ENCODE data around the gene GRM5. TPM values are rescaled to one million over a fixed set of nuclear protein-coding genes. Genes with fewer than 3 reads are reported as not detected.
"Not testable (repeated sequence)": the region's sequence is repeated elsewhere in the genome, so short reads cannot be mapped to it uniquely, and the experiment has no call there.

The GRM5 gene
- total and polyA plus RNA-seq, 4 donors: not detected

- Histone ChIP-seq H3K4me1 (ENCODE audit: control insufficient read depth in 4 of 4, insufficient read depth in 4 of 4, low read length in 3 of 4) (no peaks in the 10 kb centered on the region), H3K4me3 (ENCODE audit: low read depth in 1 of 3, low read length in 3 of 3) (no peak overlapping the region)
- no peak for DNase-seq (ENCODE audit: low spot score)
Observed at GRCh38 chr11:89016214-89016613, 49.6 kb downstream of the GRM5 start.

GRCh38 chr11:89015614-89016013, 50.2 kb downstream of the GRM5 start:
- Histone ChIP-seq H3K4me1 (ENCODE audit: control insufficient read depth in 4 of 4, insufficient read depth in 4 of 4, low read length in 3 of 4) (no peaks in the 10 kb centered on the region), H3K36me3 (ENCODE audit: control insufficient read depth in 4 of 4, insufficient read depth in 3 of 4, low read depth in 1 of 4, low read length in 3 of 4) (no peaks in the 10 kb centered on the region), H3K27ac (ENCODE audit: low read depth in 1 of 2, low read length in 2 of 2) (no peak overlapping the region), H3K9me3 (ENCODE audit: control insufficient read depth in 4 of 4, low read length in 3 of 4) (no peaks in the 10 kb centered on the region), H3K4me3 (ENCODE audit: low read depth in 1 of 3, low read length in 3 of 3) (no peak overlapping the region), H3K27me3 (ENCODE audit: control insufficient read depth in 4 of 4, insufficient read depth in 4 of 4, low read length in 3 of 4) (no peaks in the 10 kb centered on the region), H3K9ac (ENCODE audit: low read depth in 1 of 2, low read length in 2 of 2) (no peak overlapping the region)
- no peak for DNase-seq (ENCODE audit: low spot score)
- 6% methylated on average over 1 of the region's 1 CpG for WGBS
- no peak for TF ChIP-seq ATF3 (IDR thresholded peaks at IDR 0.05)
- TF ChIP-seq EGR1 (IDR thresholded peaks at IDR 0.05; ENCODE audit: low read depth in 2 of 2): no peak
- no peak for TF ChIP-seq REST (IDR thresholded peaks at IDR 0.05)
- TF ChIP-seq JUND (IDR thresholded peaks at IDR 0.05): no peak
- TF ChIP-seq HNF4A (conservative IDR thresholded peaks at IDR 0.05): no peak

More at GRCh38 chr11:89016214-89016613, 49.6 kb downstream of the GRM5 start:
- no peak for TF ChIP-seq ZBTB33 (IDR thresholded peaks at IDR 0.05)
- TF ChIP-seq RAD21 (IDR thresholded peaks at IDR 0.05): no peak
- TF ChIP-seq ATF3 (IDR thresholded peaks at IDR 0.05): no peak
- no peak for TF ChIP-seq MAX (IDR thresholded peaks at IDR 0.05)
- no peak for TF ChIP-seq REST (IDR thresholded peaks at IDR 0.05)
- TF ChIP-seq FOXA1 (IDR thresholded peaks at IDR 0.05): no peak
- TF ChIP-seq EGR1 (IDR thresholded peaks at IDR 0.05; ENCODE audit: low read depth in 2 of 2): no peak
- no peak overlapping the region for H3K27ac ChIP-seq (ENCODE audit: low read depth in 1 of 2, low read length in 2 of 2)
- H3K9me3 ChIP-seq (ENCODE audit: control insufficient read depth in 4 of 4, low read length in 3 of 4): no peaks in the 10 kb centered on the region
- no peak overlapping the region for H3K9ac ChIP-seq (ENCODE audit: low read depth in 1 of 2, low read length in 2 of 2)
- H3K36me3 ChIP-seq (ENCODE audit: control insufficient read depth in 4 of 4, insufficient read depth in 3 of 4, low read depth in 1 of 4, low read length in 3 of 4): no peaks in the 10 kb centered on the region
- H3K27me3 ChIP-seq (ENCODE audit: control insufficient read depth in 4 of 4, insufficient read depth in 4 of 4, low read length in 3 of 4): no peaks in the 10 kb centered on the region

GRCh38 chr11:89000852-89001251, 64.9 kb downstream of the GRM5 start:
- H3K27me3 ChIP-seq (ENCODE audit: control insufficient read depth in 4 of 4, insufficient read depth in 4 of 4, low read length in 3 of 4); H3K4me1 ChIP-seq (ENCODE audit: control insufficient read depth in 4 of 4, insufficient read depth in 4 of 4, low read length in 3 of 4); H3K9ac ChIP-seq (ENCODE audit: low read depth in 1 of 2, low read length in 2 of 2); H3K4me3 ChIP-seq (ENCODE audit: low read depth in 1 of 3, low read length in 3 of 3); DNase-seq (ENCODE audit: low spot score); H3K27ac ChIP-seq (ENCODE audit: low read depth in 1 of 2, low read length in 2 of 2); H3K36me3 ChIP-seq (ENCODE audit: control insufficient read depth in 4 of 4, insufficient read depth in 3 of 4, low read depth in 1 of 4, low read length in 3 of 4); H3K9me3 ChIP-seq (ENCODE audit: control insufficient read depth in 4 of 4, low read length in 3 of 4): not testable (repeated sequence)
